Prostate gland (tissue), 2 donors: ENCODE measurements around the gene NET1. TPM values are rescaled to one million over a fixed set of nuclear protein-coding genes. Genes with fewer than 3 reads are reported as not detected.

Experiments
- DNase-seq: peaks from one replicate; pipeline ENCODE4 v3.0.0-alpha.2; 2019; ENCODE audit warnings: low spot score
- H3K27ac ChIP-seq, 2 donors: fragments of 200-600 bp; sonication (generic); 2 replicates each; pipeline ENCODE4 v1.5.1; 2017 to 2019
- H3K27me3 ChIP-seq: fragments of 200-600 bp; sonication (generic); replicated peaks from 2 replicates; pipeline ENCODE4 v1.5.1; 2019; ENCODE audit not compliant: insufficient read depth
- H3K36me3 ChIP-seq, 2 donors: fragments of 200-600 bp; sonication (generic); 1 replicate in 1 of 2; 2 replicates in 1 of 2; pipeline versions ENCODE4 v1.5.1 to v1.8.1; 2017 to 2019
- H3K4me1 ChIP-seq: fragments of 200-600 bp; sonication (generic); replicated peaks from 2 replicates; pipeline ENCODE4 v1.5.1; 2019
- H3K4me3 ChIP-seq, 2 donors: fragments of 200-600 bp; sonication (generic); 2 replicates each; pipeline ENCODE4 v1.5.1; 2017 to 2019
- H3K9me3 ChIP-seq: fragments of 200-600 bp; sonication (generic); 2 replicates; pipeline ENCODE4 v1.5.1; 2017
- POLR2A ChIP-seq: fragments of 450-650 bp; IDR thresholded peaks from one replicate; pipeline ENCODE4 v1.6.1; 2016; ENCODE audit warnings: antibody characterized with exemption, mild to moderate bottlenecking
- POLR2AphosphoS5 ChIP-seq: sonication (generic); formaldehyde crosslinking; IDR thresholded peaks from one replicate; pipeline ENCODE4 v1.6.1; 2017; ENCODE audit warnings: antibody characterized with exemption
- WGBS: methylation state at CpG from one replicate; pipeline ENCODE4 v1.1.5; 2018; 5-methylcytosine and 5-hydroxymethylcytosine counted together
- intact Hi-C: fragments of 100-400 bp; cut with DNase I; formaldehyde crosslinking; loops from one replicate; pipeline ENCODE4 v1.14.2; 2022
- total RNA-seq, 2 donors: library from RNA; depleted of rRNA; stranded (reverse); fragments of >200 nt; gene quantifications; one replicate each; pipeline ENCODE4 v1.1.0, GENCODE V29; 2016
- TF ChIP-seq, protein P1 (sequence below), 4 experiments: fragments of 200-600 bp in 2 of 4; fragments of 450-650 bp in 2 of 4; sonication (generic) in 2 of 4; IDR thresholded peaks; 1 replicate in 3 of 4; 2 replicates in 1 of 4; pipeline ENCODE4 v1.5.1; 2016 to 2019; ENCODE audit warnings: antibody characterized with exemption in 4 of 4, mild to moderate bottlenecking in 2 of 4, moderate library complexity in 2 of 4

NET1 gene
- total RNA-seq, 2 donors from 2014 or later: 55.6 to 77.6 TPM

DNA sequence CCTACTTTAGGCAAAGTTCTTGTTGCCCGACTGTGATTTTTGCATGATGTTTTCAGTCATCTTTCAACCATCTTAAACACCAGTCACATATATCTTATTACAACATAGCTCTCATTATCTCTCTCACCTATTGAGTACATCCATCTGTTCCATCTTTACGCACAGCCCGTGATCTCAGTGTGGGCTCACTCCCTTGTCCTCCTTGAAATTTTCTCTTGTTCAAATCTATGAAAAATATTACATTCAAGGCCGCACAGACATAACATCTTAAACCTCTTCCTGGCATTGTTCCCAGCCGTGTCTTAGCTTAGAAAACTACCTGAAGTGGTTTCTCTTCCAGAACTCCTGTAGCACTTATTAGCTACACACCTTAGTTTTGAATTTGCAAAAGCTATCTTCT lies 32.6 kb downstream of the NET1 start:
- H3K4me3 ChIP-seq: no peak overlapping the region
- WGBS: 79% methylated on average over 5 of the region's 5 CpGs
- intact Hi-C loops: loop anchor here (2.0 to 5.0 kb wide), 6 partner anchors 67 to 447 kb away; partner anchors contain the start of gene FBH1
- no peaks in the 10 kb centered on the region for H3K36me3 ChIP-seq
- peaks cover 10% of the 10 kb centered on the region for H3K4me1 ChIP-seq
- TF ChIP-seq POLR2A (no peak), POLR2AphosphoS5 (no peak)
- TF ChIP-seq, protein P1, sequence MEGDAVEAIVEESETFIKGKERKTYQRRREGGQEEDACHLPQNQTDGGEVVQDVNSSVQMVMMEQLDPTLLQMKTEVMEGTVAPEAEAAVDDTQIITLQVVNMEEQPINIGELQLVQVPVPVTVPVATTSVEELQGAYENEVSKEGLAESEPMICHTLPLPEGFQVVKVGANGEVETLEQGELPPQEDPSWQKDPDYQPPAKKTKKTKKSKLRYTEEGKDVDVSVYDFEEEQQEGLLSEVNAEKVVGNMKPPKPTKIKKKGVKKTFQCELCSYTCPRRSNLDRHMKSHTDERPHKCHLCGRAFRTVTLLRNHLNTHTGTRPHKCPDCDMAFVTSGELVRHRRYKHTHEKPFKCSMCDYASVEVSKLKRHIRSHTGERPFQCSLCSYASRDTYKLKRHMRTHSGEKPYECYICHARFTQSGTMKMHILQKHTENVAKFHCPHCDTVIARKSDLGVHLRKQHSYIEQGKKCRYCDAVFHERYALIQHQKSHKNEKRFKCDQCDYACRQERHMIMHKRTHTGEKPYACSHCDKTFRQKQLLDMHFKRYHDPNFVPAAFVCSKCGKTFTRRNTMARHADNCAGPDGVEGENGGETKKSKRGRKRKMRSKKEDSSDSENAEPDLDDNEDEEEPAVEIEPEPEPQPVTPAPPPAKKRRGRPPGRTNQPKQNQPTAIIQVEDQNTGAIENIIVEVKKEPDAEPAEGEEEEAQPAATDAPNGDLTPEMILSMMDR (IDR thresholded peaks at IDR 0.05): no peak
- no peaks in the 10 kb centered on the region for H3K9me3 ChIP-seq
- H3K27ac ChIP-seq: no peak overlapping the region
- no peak for DNase-seq
- no peaks in the 10 kb centered on the region for H3K27me3 ChIP-seq

DNA sequence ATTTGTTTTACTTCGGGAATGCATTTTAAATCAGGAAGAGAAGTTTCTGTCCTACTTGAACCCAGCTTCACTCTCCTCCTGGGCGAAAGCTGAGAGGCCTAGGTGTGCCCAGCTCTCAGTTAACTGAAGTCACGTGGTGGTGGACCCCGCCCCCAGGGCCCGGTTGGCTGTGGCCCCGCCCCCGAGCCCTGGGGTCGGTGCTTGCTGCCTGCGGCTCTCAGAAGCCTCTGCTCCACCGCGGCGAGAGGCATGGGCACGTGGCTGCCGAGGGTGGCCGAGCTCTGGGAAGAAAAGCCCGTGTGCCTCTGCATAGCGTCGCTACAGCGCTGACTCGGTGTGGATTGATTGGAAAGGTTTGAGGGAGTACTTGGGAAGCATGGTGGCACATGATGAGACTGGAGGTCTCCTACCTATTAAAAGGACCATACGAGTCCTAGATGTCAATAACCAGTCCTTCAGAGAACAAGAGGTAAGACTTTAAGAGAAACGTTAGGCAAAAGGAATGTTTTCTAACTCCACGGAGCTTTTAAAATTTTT lies 34.1 kb downstream of the NET1 start:
- H3K36me3 ChIP-seq: no peaks in the 10 kb centered on the region
- 3% methylated on average over 23 of the region's 23 CpGs for WGBS
- TF ChIP-seq POLR2A (peak; percentile 97), POLR2AphosphoS5 (peak; percentile 98)
- TF ChIP-seq, protein P1 (IDR thresholded peaks at IDR 0.05): no peak
- peak overlapping the region; percentile 49 to 60 for H3K4me3 ChIP-seq
- peak overlapping the region; percentile 75 to 85 for H3K27ac ChIP-seq
- intact Hi-C loops: loop anchor here (5.0 kb wide), 5 partner anchors 66 to 446 kb away; partner anchors contain the start of gene FBH1
- no peaks in the 10 kb centered on the region for H3K9me3 ChIP-seq
- no peaks in the 10 kb centered on the region for H3K27me3 ChIP-seq
- DNase-seq: peak; percentile 97
- H3K4me1 ChIP-seq: peaks cover 10% of the 10 kb centered on the region

DNA sequence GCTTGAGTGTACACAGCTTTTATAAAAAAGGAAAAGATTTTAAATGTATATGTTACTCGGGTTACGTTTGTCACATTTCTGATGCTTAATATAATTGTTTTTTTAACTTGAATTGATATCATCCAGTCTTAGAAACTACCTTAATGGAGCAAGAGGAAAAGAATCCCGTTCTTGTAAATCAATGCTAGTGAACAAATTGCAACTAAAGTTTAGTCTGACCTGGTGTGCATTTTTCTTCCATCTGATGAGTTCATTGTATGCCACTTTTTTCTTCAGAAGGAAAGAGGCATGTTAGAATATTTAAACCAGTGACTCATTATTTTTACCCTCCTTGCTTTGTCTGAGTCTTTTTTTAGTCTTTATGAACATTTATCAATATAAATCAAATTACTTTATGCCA lies 34.7 kb downstream of the NET1 start:
- DNase-seq: no peak
- no peaks in the 10 kb centered on the region for H3K27me3 ChIP-seq
- 3% methylated on average over 3 of the region's 3 CpGs for WGBS
- peak overlapping the region; percentile 75 to 85 for H3K27ac ChIP-seq
- intact Hi-C loops: loop anchor here (5.0 kb wide), 5 partner anchors 65 to 445 kb away; partner anchors contain the start of gene FBH1
- peaks cover 10% of the 10 kb centered on the region for H3K4me1 ChIP-seq
- H3K4me3 ChIP-seq: peak overlapping the region; percentile 49 to 60
- no peaks in the 10 kb centered on the region for H3K9me3 ChIP-seq
- H3K36me3 ChIP-seq: no peaks in the 10 kb centered on the region
- TF ChIP-seq POLR2AphosphoS5: no peak
- TF ChIP-seq, protein P1 (IDR thresholded peaks at IDR 0.05): no peak
- TF ChIP-seq POLR2A: no peak

DNA sequence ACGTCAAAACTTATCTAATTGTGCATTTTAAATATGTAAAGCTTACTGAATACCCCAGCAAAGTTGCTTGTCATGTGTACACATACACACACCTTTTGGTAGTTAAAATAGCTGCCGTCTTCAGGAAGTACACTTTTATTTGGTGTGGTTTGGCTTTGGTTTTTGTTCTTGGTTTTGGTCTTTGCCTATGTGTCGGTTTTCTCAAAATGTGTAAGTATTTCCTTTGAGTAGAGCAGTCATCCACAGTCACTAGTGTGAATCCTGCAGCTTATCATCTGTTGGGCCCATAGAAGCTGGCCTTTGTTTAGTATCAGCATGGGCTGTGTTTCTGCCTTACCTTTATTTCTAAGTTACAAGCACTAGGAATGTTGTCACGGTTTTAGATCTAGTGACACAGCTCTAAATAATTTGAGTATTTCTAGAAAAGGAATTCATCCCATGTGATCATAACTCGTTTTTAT lies 35.3 kb downstream of the NET1 start:
- H3K9me3 ChIP-seq: no peaks in the 10 kb centered on the region
- peaks cover 10% of the 10 kb centered on the region for H3K4me1 ChIP-seq
- 4% methylated on average over 5 of the region's 5 CpGs for WGBS
- no peaks in the 10 kb centered on the region for H3K27me3 ChIP-seq
- H3K36me3 ChIP-seq: no peaks in the 10 kb centered on the region
- TF ChIP-seq, protein P1 (IDR thresholded peaks at IDR 0.05): no peak
- TF ChIP-seq POLR2A (peak; percentile 45), POLR2AphosphoS5 (peak; percentile 43)
- intact Hi-C loops: loop anchor here (5.0 kb wide), 5 partner anchors 65 to 445 kb away; partner anchors contain the start of gene FBH1
- H3K4me3 ChIP-seq: peak overlapping the region; percentile 49 to 60
- H3K27ac ChIP-seq: peak overlapping the region; percentile 75 to 85
- DNase-seq: no peak
